C4-2B (cell line): ENCODE measurements around the gene KLK1.
"Not testable (repeated sequence)": the region's sequence is repeated elsewhere in the genome, so short reads cannot be mapped to it uniquely, and the experiment has no call there.

Experiments
- CTCF ChIP-seq: fragments of 450-650 bp; conservative IDR thresholded peaks from 2 replicates; pipeline ENCODE4 v1.5.1; 2017; ENCODE audit warnings: mild to moderate bottlenecking
- ZFX ChIP-seq: fragments of 450-650 bp; IDR thresholded peaks from 2 replicates; pipeline ENCODE4 v1.6.1; 2017

DNA sequence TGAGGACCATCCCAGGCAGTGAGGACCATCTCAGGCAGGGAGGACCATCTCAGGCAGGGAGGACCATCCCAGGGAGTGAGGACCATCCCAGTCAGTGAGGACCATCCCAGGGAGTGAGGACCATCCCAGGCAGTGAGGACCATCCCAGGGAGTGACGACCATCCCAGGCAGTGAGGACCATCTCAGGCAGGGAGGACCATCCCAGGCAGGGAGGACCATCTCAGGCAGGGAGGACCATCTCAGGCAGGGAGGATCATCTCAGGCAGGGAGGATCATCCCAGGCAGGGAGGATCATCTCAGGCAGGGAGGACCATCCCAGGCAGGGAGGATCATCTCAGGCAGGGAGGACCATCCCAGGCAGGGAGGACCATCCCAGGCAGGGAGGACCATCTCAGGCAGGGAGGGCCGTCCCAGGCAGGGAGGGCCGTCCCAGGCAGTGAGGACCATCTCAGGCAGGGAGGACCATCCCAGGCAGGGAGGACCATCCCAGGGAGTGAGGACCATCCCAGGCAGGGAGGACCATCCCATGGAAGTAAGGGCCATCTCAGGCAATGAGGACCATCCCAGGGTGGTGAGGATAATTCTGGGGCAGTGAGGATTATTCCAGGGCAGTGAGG, 11.9 kb downstream of the KLK1 start:
- not testable (repeated sequence) for TF ChIP-seq CTCF, ZFX
